H1 (cell line): ENCODE data around the gene DAPK2. TPM values are rescaled to one million over a fixed set of nuclear protein-coding genes. Genes with fewer than 3 reads are reported as not detected.

Experiments
- CTCF ChIA-PET: fragments of 300-600 bp; sonication (Branson Sonifier 250); formaldehyde crosslinking; loops from one replicate; lab custom pipeline; 2021; ENCODE audit not compliant: partially characterized antibody; lab: Charles Lee
- POLR2A ChIA-PET: fragments of 300-600 bp; sonication (Branson Sonifier 250); formaldehyde crosslinking; loops from one replicate; lab custom pipeline; 2021; ENCODE audit warnings: inconsistent platforms; ENCODE audit not compliant: partially characterized antibody; lab: Charles Lee
- DNase-seq, 2 experiments: peaks; one replicate each; pipeline versions ENCODE4 v3.0.0 to v3.0.0-alpha.2; 2010 to 2022; ENCODE audit warnings: low spot score in 2 of 2, low read depth in 1 of 2, mixed read lengths in 1 of 2
- FAIRE-seq: peaks from 2 replicates; lab custom pipeline; 2011; peaks lifted over from hg19 to GRCh38; lab: Jason Lieb, UNC
- H2AFZ ChIP-seq: 2 replicates; pipeline ENCODE4 v1.8.1; 2012; ENCODE audit warnings: low read length, inconsistent platforms
- H2AK5ac ChIP-seq: 2 replicates; pipeline ENCODE4 v1.6.1; 2013; ENCODE audit warnings: low read depth, low read length
- H2BK120ac ChIP-seq: replicated peaks from 2 replicates; pipeline ENCODE3; 2013; ENCODE audit warnings: low read depth, low read length, inconsistent platforms
- H2BK12ac ChIP-seq: 2 replicates; pipeline ENCODE4 v1.6.1; 2013; ENCODE audit warnings: low read depth, low read length
- H2BK15ac ChIP-seq: 2 replicates; pipeline ENCODE4 v1.6.1; 2013; ENCODE audit warnings: low read length
- H2BK20ac ChIP-seq: 2 replicates; pipeline ENCODE4 v1.6.1; 2013; ENCODE audit warnings: low read length
- H2BK5ac ChIP-seq: 2 replicates; pipeline ENCODE4 v1.6.1; 2013; ENCODE audit warnings: low read depth, low read length
- H3K14ac ChIP-seq: 2 replicates; pipeline ENCODE4 v1.6.1; 2013; ENCODE audit warnings: inconsistent platforms; ENCODE audit not compliant: insufficient read length
- H3K18ac ChIP-seq: 2 replicates; pipeline ENCODE4 v1.6.1; 2013; ENCODE audit warnings: low read length; ENCODE audit errors: extremely low read depth
- H3K23ac ChIP-seq: 2 replicates; pipeline ENCODE4 v1.6.1; 2013; ENCODE audit warnings: inconsistent platforms; ENCODE audit not compliant: insufficient read length
- H3K23me2 ChIP-seq: 2 replicates; pipeline ENCODE4 v1.6.1; 2013; ENCODE audit warnings: low read depth, low read length
- H3K27ac ChIP-seq: 2 replicates; pipeline ENCODE4 v1.6.1; 2011; ENCODE audit warnings: low read depth, low read length, inconsistent platforms
- H3K27me3 ChIP-seq, 4 experiments: replicated peaks in 1 of 4; 1 replicate in 1 of 4; 2 replicates in 3 of 4; pipeline versions ENCODE4 v1.6.1 to v1.8.1; 2011 to 2013; ENCODE audit warnings: low read length in 3 of 4, mild to moderate bottlenecking in 3 of 4, inconsistent platforms in 2 of 4, mixed read lengths in 2 of 4, moderate library complexity in 1 of 4; ENCODE audit not compliant: control insufficient read depth in 3 of 4, insufficient read depth in 3 of 4; ENCODE audit errors: extremely low read depth in 1 of 4
- H3K36me3 ChIP-seq, 4 experiments: 2 replicates each; pipeline versions ENCODE4 v1.6.1 to v1.8.1; 2011 to 2013; ENCODE audit warnings: mild to moderate bottlenecking in 4 of 4, low read length in 3 of 4, moderate library complexity in 2 of 4, control low read depth in 1 of 4, inconsistent platforms in 1 of 4; ENCODE audit not compliant: insufficient read depth in 4 of 4, control insufficient read depth in 2 of 4
- H3K4ac ChIP-seq: replicated peaks from 2 replicates; pipeline ENCODE3; 2013; ENCODE audit warnings: low read length, low read depth, mixed read lengths, inconsistent platforms; ENCODE audit not compliant: insufficient read length
- H3K4me1 ChIP-seq, 4 experiments: replicated peaks in 1 of 4; 1 replicate in 1 of 4; 2 replicates in 3 of 4; pipeline versions ENCODE4 v1.6.1 to v1.8.1; 2011 to 2013; ENCODE audit warnings: low read length in 3 of 4, inconsistent platforms in 2 of 4, mixed read lengths in 1 of 4; ENCODE audit not compliant: insufficient read depth in 4 of 4, control insufficient read depth in 3 of 4
- H3K4me2 ChIP-seq, 2 experiments: 2 replicates each; pipeline versions ENCODE4 v1.6.1 to v1.8.1; 2011 to 2013; ENCODE audit warnings: low read depth in 2 of 2, low read length in 2 of 2, control low read depth in 1 of 2, inconsistent platforms in 1 of 2, mild to moderate bottlenecking in 1 of 2; ENCODE audit not compliant: insufficient read depth in 1 of 2
- H3K4me3 ChIP-seq, 4 experiments: fragments of 200-600, 300-600 bp in 1 of 4; sonication (generic), shearing (Covaris generic), sonication (Bioruptor Twin) in 1 of 4; 2 replicates each; pipeline versions ENCODE4 v1.5.1 to v1.8.1; 2011 to 2016; ENCODE audit warnings: low read length in 4 of 4, low read depth in 3 of 4, control low read depth in 2 of 4, inconsistent platforms in 2 of 4, mild to moderate bottlenecking in 2 of 4, mixed read lengths in 1 of 4, moderate library complexity in 1 of 4; ENCODE audit not compliant: insufficient read depth in 2 of 4; ENCODE audit errors: extremely low read depth in 1 of 4
- H3K56ac ChIP-seq: replicated peaks from 2 replicates; pipeline ENCODE3; 2013; ENCODE audit warnings: low read depth, mild to moderate bottlenecking, mixed read lengths, low read length, inconsistent platforms; ENCODE audit not compliant: insufficient read length
- H3K79me1 ChIP-seq: 2 replicates; pipeline ENCODE4 v1.6.1; 2013; ENCODE audit warnings: low read depth, low read length, control low read depth
- H3K79me2 ChIP-seq, 2 experiments: 2 replicates each; pipeline versions ENCODE4 v1.6.1 to v1.8.1; 2012 to 2013; ENCODE audit warnings: low read length in 2 of 2, mild to moderate bottlenecking in 2 of 2, inconsistent platforms in 1 of 2; ENCODE audit not compliant: insufficient read depth in 2 of 2, control insufficient read depth in 1 of 2
- H3K9ac ChIP-seq, 4 experiments: replicated peaks in 1 of 4; 1 replicate in 1 of 4; 2 replicates in 3 of 4; pipeline versions ENCODE4 v1.6.1 to v1.8.1; 2011 to 2013; ENCODE audit warnings: low read depth in 3 of 4, low read length in 3 of 4, control low read depth in 2 of 4, mild to moderate bottlenecking in 2 of 4, moderate library complexity in 2 of 4, inconsistent platforms in 1 of 4; ENCODE audit errors: extremely low read depth in 1 of 4
- H3K9me3 ChIP-seq, 2 experiments: 2 replicates each; pipeline versions ENCODE4 v1.6.1 to v1.8.1; 2012 to 2013; ENCODE audit warnings: mild to moderate bottlenecking in 2 of 2, moderate library complexity in 2 of 2, control low read depth in 1 of 2, inconsistent platforms in 1 of 2, low read depth in 1 of 2, low read length in 1 of 2, mixed read lengths in 1 of 2; ENCODE audit not compliant: insufficient read depth in 2 of 2
- H4K20me1 ChIP-seq, 2 experiments: replicated peaks in 1 of 2; 2 replicates each; pipeline versions ENCODE3 to v1.8.1; 2011 to 2013; ENCODE audit warnings: inconsistent platforms in 2 of 2, low read length in 2 of 2, mild to moderate bottlenecking in 1 of 2; ENCODE audit not compliant: insufficient read depth in 2 of 2, control insufficient read depth in 1 of 2
- H4K5ac ChIP-seq: 2 replicates; pipeline ENCODE4 v1.6.1; 2013; ENCODE audit warnings: low read length, low read depth, mixed read lengths, inconsistent platforms; ENCODE audit not compliant: insufficient read length
- H4K8ac ChIP-seq: 2 replicates; pipeline ENCODE4 v1.8.0; 2013; ENCODE audit warnings: mild to moderate bottlenecking, moderate library complexity, low read length, inconsistent platforms; ENCODE audit not compliant: insufficient read depth; ENCODE audit errors: extremely low read depth
- H4K91ac ChIP-seq: replicated peaks from 2 replicates; pipeline ENCODE3; 2013; ENCODE audit warnings: low read length, mixed read lengths, inconsistent platforms; ENCODE audit not compliant: insufficient read length
- CBX5 ChIP-seq: fragments of 300-800, 300-1000 bp; sonication (generic); IDR thresholded peaks from 2 replicates; pipeline ENCODE4 v1.7.1; 2016; ENCODE audit warnings: antibody characterized with exemption, low read length, low read depth
- CTBP2 ChIP-seq: IDR thresholded peaks from 2 replicates; pipeline ENCODE4 v1.7.0; 2011; ENCODE audit warnings: borderline replicate concordance, mild to moderate bottlenecking, moderate library complexity, mixed read lengths, low read length; ENCODE audit not compliant: insufficient read depth, insufficient read length
- EP300 ChIP-seq, 2 experiments: IDR thresholded peaks; 1 replicate in 1 of 2; 2 replicates in 1 of 2; pipeline ENCODE4 v1.6.1; 2011 to 2012; ENCODE audit warnings: low read depth in 2 of 2, low read length in 2 of 2, mild to moderate bottlenecking in 2 of 2, borderline replicate concordance in 1 of 2, inconsistent platforms in 1 of 2, moderate library complexity in 1 of 2
- RFX5 ChIP-seq: IDR thresholded peaks from 2 replicates; pipeline ENCODE4 v1.6.1; 2011; ENCODE audit warnings: low read depth, low read length, improper control_type of control experiment, borderline replicate concordance
- SAP30 ChIP-seq: fragments of 300-600 bp; sonication (generic); IDR thresholded peaks from 2 replicates; pipeline ENCODE4 v1.7.1; 2012; ENCODE audit warnings: low read length, moderate library complexity, mild to moderate bottlenecking, inconsistent platforms; ENCODE audit not compliant: insufficient read depth, insufficient replicate concordance
- WGBS, 2 experiments: shearing (Covaris generic) in 1 of 2; methylation state at CpG; one replicate each; pipeline versions ENCODE4 v1.1.6 to v1.1.7; 2013 to 2015; ENCODE audit warnings: low lambda C conversion rate in 2 of 2, mixed read lengths in 2 of 2, inconsistent platforms in 1 of 2, low coverage in 1 of 2, missing lambda C conversion rate in 1 of 2; ENCODE audit not compliant: insufficient replicate concordance in 2 of 2, insufficient coverage in 1 of 2, insufficient read length in 1 of 2; ENCODE audit errors: extremely low coverage in 1 of 2, missing lambda C conversion rate in 1 of 2; 5-methylcytosine and 5-hydroxymethylcytosine counted together
- polyA plus RNA-seq, 7 experiments: library from polyadenylated mRNA; depleted of rRNA in 3 of 7; stranded (reverse) in 5 of 7; unstranded in 2 of 7; fragments of >200 nt in 5 of 7; fragments of 200-250 nt in 2 of 7; gene quantifications; 1 replicate in 5 of 7; 2 replicates in 1 of 7; 4 replicates in 1 of 7; pipeline versions ENCODE4 v1.2.1 to v1.2.3, GENCODE V29; 2011 to 2013; ENCODE audit warnings: missing spikeins in 2 of 7, mixed read lengths in 2 of 7
- total RNA-seq: library from RNA; stranded (reverse); fragmentation: NEBNext Ultra II Directional; extraction: Animal tissue kit (Norgen Biotek cat#: 25700); gene quantifications from 2 replicates; pipeline ENCODE4 v1.2.1, GENCODE V29; 2021

DAPK2 gene
- total and polyA plus RNA-seq, 2 of the 8 experiments (the other 6 are each of a cell fraction or from before 2014, with no cell fraction given) = 1.8 to 2.9 TPM

DNA sequence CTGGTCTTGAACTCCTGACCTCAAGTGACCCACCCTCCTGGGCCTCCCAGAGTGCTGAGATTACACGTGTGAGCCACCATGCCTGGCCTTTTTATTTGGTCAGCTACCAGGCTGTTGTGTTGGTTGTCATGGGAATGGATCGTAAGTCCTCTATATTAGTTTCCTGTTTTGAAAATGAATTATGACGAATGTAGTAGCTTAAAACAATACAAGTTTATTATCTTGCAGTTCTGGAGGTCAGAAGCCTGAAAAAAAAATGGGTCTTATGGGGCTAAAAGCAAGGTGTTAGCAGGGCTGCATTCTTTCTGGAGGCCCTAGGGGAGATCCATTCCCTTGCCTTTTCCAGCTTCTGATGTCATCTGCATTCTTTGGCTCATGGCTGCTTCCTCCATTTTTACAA lies 187.4 kb downstream of the DAPK2 start:
- TF ChIP-seq SAP30 (no peak), CTBP2 (no peak), CBX5 (no peak), EP300 (IDR thresholded peaks at IDR 0.05; ENCODE audit: borderline replicate concordance in 1 of 2, low read depth in 2 of 2, low read length in 2 of 2) (no peak), RFX5 (no peak)
- no peak overlapping the region for H4K5ac ChIP-seq
- no peak overlapping the region for H2AK5ac ChIP-seq
- no peaks in the 10 kb centered on the region for H3K9me3 ChIP-seq
- H2BK20ac ChIP-seq = no peak overlapping the region
- H3K4me3 ChIP-seq = no peak overlapping the region
- H2BK120ac ChIP-seq = no peak overlapping the region
- H3K79me2 ChIP-seq = no peaks in the 10 kb centered on the region
- no peak overlapping the region for H3K14ac ChIP-seq
- H3K18ac ChIP-seq = no peak overlapping the region
- no peaks in the 10 kb centered on the region for H3K4me1 ChIP-seq
- ChIA-PET CTCF (interaction anchor here (0.6 to 1.6 kb wide), 7 partner anchors 16 to 209 kb away, joined by 3 to 5 read pairs (median 3); no protein-coding TSS in a partner anchor), POLR2A (interaction anchor here (1.4 kb wide), 1 partner anchor 12 kb away, joined by 3 read pairs; no protein-coding TSS in a partner anchor)
- no peak overlapping the region for H2AFZ ChIP-seq
- WGBS, 2 experiments = 84% methylated on average over 3 of the region's 3 CpGs; no CpG with 5 or more reads in 1 of the 2 experiments
- no peak overlapping the region for H3K4me2 ChIP-seq
- H3K36me3 ChIP-seq = no peaks in the 10 kb centered on the region
- no peak overlapping the region for H3K23ac ChIP-seq
- no peak overlapping the region for H2BK15ac ChIP-seq
- no peaks in the 10 kb centered on the region; the same call in 1 of the 2 replicates for H3K23me2 ChIP-seq
- H3K27me3 ChIP-seq = no peaks in the 10 kb centered on the region
- no peak overlapping the region for H3K56ac ChIP-seq
- no peak overlapping the region for H2BK12ac ChIP-seq
- no peak overlapping the region for H4K8ac ChIP-seq
- no peaks in the 10 kb centered on the region for H3K79me1 ChIP-seq
- no peak overlapping the region for H4K91ac ChIP-seq
- FAIRE-seq (no peak), DNase-seq (no peak)
- H3K9ac ChIP-seq = no peak overlapping the region
- no peak overlapping the region for H3K27ac ChIP-seq
- no peak overlapping the region for H3K4ac ChIP-seq
- no peak overlapping the region for H2BK5ac ChIP-seq
- H4K20me1 ChIP-seq = no peaks in the 10 kb centered on the region
